ENCODE results near the gene TBK1. TPM values are rescaled to one million over a fixed set of nuclear protein-coding genes. Genes with fewer than 3 reads are reported as not detected.

TBK1 gene
- polyA plus RNA-seq (2011; rRNA removed), result 34.6 and 52.5 TPM in 2 replicates
- polyA plus RNA-seq (2012; cell fraction: cytosol; rRNA removed), result 8.1 and 8.3 TPM in 2 replicates
- 5.3 and 10.0 TPM in 2 replicates for polyA plus RNA-seq (2012; cell fraction: nucleus; rRNA removed)
- 28.0 to 29.3 TPM (median 28.7 TPM) in 3 replicates for polyA plus RNA-seq (2017; fragmentation: RNase III; extraction: RNeasy Plus Mini Kit Qiagen cat#74134 plus additional on column Dnase treatment)
- polyA minus RNA-seq (2011; rRNA and poly(A)+ RNA removed), result 11.8 and 12.2 TPM in 2 replicates

- ChIA-PET CTCF (interaction anchor here (1.8 kb wide), 1 partner anchor 246 kb away, joined by 7 read pairs; no protein-coding TSS in a partner anchor), POLR2A (no interaction called here)
- peak within 1 kb of the TSS; percentile 67 for H3K4me3 ChIP-seq
- H3K9me3 ChIP-seq, result no peaks in the 10 kb centered on the region
- ATAC-seq, result peak; percentile 80 to 93
- H3K4me1 ChIP-seq, result peaks cover 18% of the 10 kb centered on the region; the same call in 2 of the 3 replicates
- peak within 1 kb of the TSS; percentile 84 for H3K4me2 ChIP-seq
- 2% methylated on average over 39 of the region's 94 CpGs for WGBS (ENCODE audit: missing lambda C conversion rate)
- H3K27ac ChIP-seq, result peak within 1 kb of the TSS; percentile 96 to 97
- FAIRE-seq, result no peak
- DNase-seq (ENCODE audit: low read depth in 1 of 2, low spot score in 1 of 2), result peak; percentile 84 to 93
- no peak for TF ChIP-seq CBX8 (IDR thresholded peaks at IDR 0.05)
- peak; percentile 66 for TF ChIP-seq MAFK (IDR thresholded peaks at IDR 0.05; ENCODE audit: partially characterized antibody)
- TF ChIP-seq SMC3 (IDR thresholded peaks at IDR 0.05), result no peak
- no peak for TF ChIP-seq EP300 (IDR thresholded peaks at IDR 0.05)
- TF ChIP-seq RFX5 (IDR thresholded peaks at IDR 0.05), result 0 out of 2 replicates have a peak, but pooled peaks have one; percentile 13
- TF ChIP-seq ELK1 (IDR thresholded peaks at IDR 0.05; ENCODE audit: low read depth, low read length), result no peak
- TF ChIP-seq HMGXB4 (CRISPR knock-in tag; IDR thresholded peaks at IDR 0.05; ENCODE audit: borderline replicate concordance), result no peak
- TF ChIP-seq ESRRA (IDR thresholded peaks at IDR 0.05; ENCODE audit: borderline replicate concordance, low read length), result no peak
- peak; percentile 84; the same call in 2 of the 3 replicates for TF ChIP-seq BCL3 (IDR thresholded peaks at IDR 0.05)
- no peak for TF ChIP-seq KDM1A (IDR thresholded peaks at IDR 0.05; ENCODE audit: low read depth)
- peak; percentile 33; the same call in 1 of the 2 replicates for TF ChIP-seq PBX3 (IDR thresholded peaks at IDR 0.05)
- TF ChIP-seq RAD21 (conservative IDR thresholded peaks at IDR 0.05 in 1 of 2, IDR thresholded peaks at IDR 0.05 in 1 of 2), result no peak
- peak; percentile 79; the same call in 1 of the 2 replicates for TF ChIP-seq FOSB (CRISPR knock-in tag; IDR thresholded peaks at IDR 0.05)
- TF ChIP-seq POLR2AphosphoS2 (conservative IDR thresholded peaks at IDR 0.05; ENCODE audit: low read length), result no peak
- TF ChIP-seq ATOH8 (CRISPR knock-in tag; IDR thresholded peaks at IDR 0.05; ENCODE audit: low read depth), result no peak
- TF ChIP-seq ZFP36 (IDR thresholded peaks at IDR 0.05; ENCODE audit: borderline replicate concordance, partially characterized antibody), result no peak
- TF ChIP-seq HEYL (CRISPR knock-in tag; IDR thresholded peaks at IDR 0.05), result no peak
- TF ChIP-seq CHD2 (IDR thresholded peaks at IDR 0.05; ENCODE audit: low read length, partially characterized antibody), result no peak
- TF ChIP-seq USF2 (IDR thresholded peaks at IDR 0.05), result peak; percentile 91
- TF ChIP-seq NFE2L2 (conservative IDR thresholded peaks at IDR 0.05; ENCODE audit: low read length), result no peak
- no peak for TF ChIP-seq HES2 (IDR thresholded peaks at IDR 0.05)
- no peak for TF ChIP-seq TP53 (CRISPR knock-in tag; IDR thresholded peaks at IDR 0.05)
- TF ChIP-seq CBX2 (IDR thresholded peaks at IDR 0.05; ENCODE audit: borderline replicate concordance, low read depth), result no peak
- no peak for TF ChIP-seq SREBF2 (IDR thresholded peaks at IDR 0.05)
- no peak for TF ChIP-seq HDAC2 (IDR thresholded peaks at IDR 0.05)
- peak; percentile 86 for TF ChIP-seq MAX (IDR thresholded peaks at IDR 0.05)
- TF ChIP-seq NPAS2 (CRISPR knock-in tag; IDR thresholded peaks at IDR 0.05; ENCODE audit: borderline replicate concordance), result peak; percentile 95
- TF ChIP-seq HOXB5 (CRISPR knock-in tag; IDR thresholded peaks at IDR 0.05), result peak; percentile 34; the same call in 1 of the 2 replicates
- TF ChIP-seq CEBPB (IDR thresholded peaks at IDR 0.05), result no peak
- no peak for TF ChIP-seq RCOR1 (IDR thresholded peaks at IDR 0.05; ENCODE audit: low read depth, low read length)
- TF ChIP-seq, protein P1, sequence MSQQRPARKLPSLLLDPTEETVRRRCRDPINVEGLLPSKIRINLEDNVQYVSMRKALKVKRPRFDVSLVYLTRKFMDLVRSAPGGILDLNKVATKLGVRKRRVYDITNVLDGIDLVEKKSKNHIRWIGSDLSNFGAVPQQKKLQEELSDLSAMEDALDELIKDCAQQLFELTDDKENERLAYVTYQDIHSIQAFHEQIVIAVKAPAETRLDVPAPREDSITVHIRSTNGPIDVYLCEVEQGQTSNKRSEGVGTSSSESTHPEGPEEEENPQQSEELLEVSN (IDR thresholded peaks at IDR 0.05; ENCODE audit: borderline replicate concordance, low read depth), result no peak
These were observed at the start of gene TBK1 for GRCh38 chr12:64451687-64452558. TBK1 (plus strand) TSS chr12:64452120; CDS start chr12:64455871, 3,751 bp downstream.
